Gastroesophageal sphincter (tissue), 4 donors: ENCODE results near the gene DYSF. TPM values are rescaled to one million over a fixed set of nuclear protein-coding genes. Genes with fewer than 3 reads are reported as not detected.

Experiments used
- ATAC-seq: fragments of 150-250 bp; one replicate; pipeline ENCODE4 v1.9.1; 2016; ENCODE audit warnings: mild to moderate bottlenecking, moderate library complexity
- H3K27ac ChIP-seq, 4 donors: fragments of 200-600 bp; sonication (generic) in 3 of 4; 1 replicate in 3 of 4; 2 replicates in 1 of 4; pipeline ENCODE4 v1.5.1; 2016 to 2019
- H3K27me3 ChIP-seq: fragments of 200-600 bp; sonication (generic); one replicate; pipeline ENCODE4 v1.5.1; 2019
- H3K36me3 ChIP-seq, 2 donors: fragments of 200-600 bp; sonication (generic); one replicate each; pipeline ENCODE4 v1.5.1; 2019; ENCODE audit warnings: control low read depth in 1 of 2
- H3K4me1 ChIP-seq, 3 donors: fragments of 200-600 bp; sonication (generic); 1 replicate in 2 of 3; 2 replicates in 1 of 3; pipeline ENCODE4 v1.5.1; 2016 to 2019; ENCODE audit warnings: control low read depth in 2 of 3
- H3K4me3 ChIP-seq, 2 donors: fragments of 200-600 bp; sonication (generic); one replicate each; pipeline ENCODE4 v1.5.1; 2019; ENCODE audit warnings: mild to moderate bottlenecking in 1 of 2, moderate library complexity in 1 of 2
- H3K9me3 ChIP-seq, 3 donors: fragments of 200-600 bp; sonication (generic); one replicate each; pipeline ENCODE4 v1.5.1; 2017 to 2019; ENCODE audit warnings: control low read depth in 2 of 3
- EP300 ChIP-seq: sonication (generic); formaldehyde crosslinking; IDR thresholded peaks from one replicate; pipeline ENCODE4 v1.6.1; 2017; ENCODE audit warnings: antibody characterized with exemption, mild to moderate bottlenecking
- POLR2A ChIP-seq, 2 donors: fragments of 450-650 bp; IDR thresholded peaks; one replicate each; pipeline ENCODE4 v1.6.1; 2017; ENCODE audit warnings: antibody characterized with exemption in 2 of 2, mild to moderate bottlenecking in 2 of 2, moderate library complexity in 1 of 2
- POLR2AphosphoS5 ChIP-seq: sonication (generic); formaldehyde crosslinking; IDR thresholded peaks from one replicate; pipeline ENCODE4 v1.6.1; 2017; ENCODE audit warnings: antibody characterized with exemption
- WGBS, 2 donors: methylation state at CpG; one replicate each; pipeline ENCODE4 v1.1.5; 2018; ENCODE audit warnings: low coverage in 1 of 2; 5-methylcytosine and 5-hydroxymethylcytosine counted together
- total RNA-seq, 4 donors: library from RNA; depleted of rRNA; stranded (reverse); fragments of >200 nt; gene quantifications; one replicate each; pipeline ENCODE4 v1.1.0, GENCODE V29; 2016
- TF ChIP-seq, protein P1 (sequence below), 4 experiments: fragments of 200-600 bp in 2 of 4; fragments of 450-650 bp in 2 of 4; sonication (generic) in 1 of 4; IDR thresholded peaks; one replicate each; pipeline ENCODE4 v1.5.1; 2017 to 2019; ENCODE audit warnings: antibody characterized with exemption in 4 of 4, mild to moderate bottlenecking in 2 of 4, moderate library complexity in 2 of 4

Gene DYSF
- total RNA-seq, 4 donors from 2014 or later, result 11.0 to 50.1 (median 17.4) TPM

DNA sequence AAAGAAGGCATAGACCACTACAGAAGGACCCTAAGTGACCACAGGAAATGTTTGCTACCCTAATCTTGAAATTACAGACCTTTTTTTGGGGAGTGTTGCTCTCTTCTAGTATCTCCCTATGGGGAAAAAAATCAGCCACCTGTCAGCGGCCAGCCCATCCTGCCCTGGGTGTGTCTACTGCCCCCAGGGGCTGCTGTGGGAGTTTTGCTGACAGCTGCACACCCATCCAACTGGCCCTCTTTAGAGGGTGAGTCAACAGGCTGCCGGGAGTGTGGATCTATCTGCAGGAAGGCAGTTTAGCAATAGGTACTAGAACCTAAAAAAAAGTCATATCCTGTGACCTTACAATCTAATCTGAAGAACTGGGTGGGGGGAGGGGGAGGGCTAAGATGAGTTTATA, 796 bp upstream of the DYSF start:
- WGBS, 2 donors, result 36% methylated on average over 2 of the region's 2 CpGs; no CpG with 5 or more reads in 1 of the 2 donors
- TF ChIP-seq, protein P1, sequence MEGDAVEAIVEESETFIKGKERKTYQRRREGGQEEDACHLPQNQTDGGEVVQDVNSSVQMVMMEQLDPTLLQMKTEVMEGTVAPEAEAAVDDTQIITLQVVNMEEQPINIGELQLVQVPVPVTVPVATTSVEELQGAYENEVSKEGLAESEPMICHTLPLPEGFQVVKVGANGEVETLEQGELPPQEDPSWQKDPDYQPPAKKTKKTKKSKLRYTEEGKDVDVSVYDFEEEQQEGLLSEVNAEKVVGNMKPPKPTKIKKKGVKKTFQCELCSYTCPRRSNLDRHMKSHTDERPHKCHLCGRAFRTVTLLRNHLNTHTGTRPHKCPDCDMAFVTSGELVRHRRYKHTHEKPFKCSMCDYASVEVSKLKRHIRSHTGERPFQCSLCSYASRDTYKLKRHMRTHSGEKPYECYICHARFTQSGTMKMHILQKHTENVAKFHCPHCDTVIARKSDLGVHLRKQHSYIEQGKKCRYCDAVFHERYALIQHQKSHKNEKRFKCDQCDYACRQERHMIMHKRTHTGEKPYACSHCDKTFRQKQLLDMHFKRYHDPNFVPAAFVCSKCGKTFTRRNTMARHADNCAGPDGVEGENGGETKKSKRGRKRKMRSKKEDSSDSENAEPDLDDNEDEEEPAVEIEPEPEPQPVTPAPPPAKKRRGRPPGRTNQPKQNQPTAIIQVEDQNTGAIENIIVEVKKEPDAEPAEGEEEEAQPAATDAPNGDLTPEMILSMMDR (IDR thresholded peaks at IDR 0.05), result no peak
- TF ChIP-seq POLR2A (IDR thresholded peaks at IDR 0.05), result no peak
- no peak for TF ChIP-seq EP300
- no peak for TF ChIP-seq POLR2AphosphoS5
- H3K4me1 ChIP-seq, result peaks cover 5 to 75% (median 40%) of the 10 kb centered on the region in 3 donors
- no peak overlapping the region for H3K4me3 ChIP-seq
- ATAC-seq, result no peak
- no peaks in the 10 kb centered on the region for H3K9me3 ChIP-seq
- H3K27me3 ChIP-seq, result no peaks in the 10 kb centered on the region
- H3K36me3 ChIP-seq, result no peaks in the 10 kb centered on the region
- H3K27ac ChIP-seq, result peak overlapping the region in 3 of 4 donors; percentile 85 to 87 (median 85)

DNA sequence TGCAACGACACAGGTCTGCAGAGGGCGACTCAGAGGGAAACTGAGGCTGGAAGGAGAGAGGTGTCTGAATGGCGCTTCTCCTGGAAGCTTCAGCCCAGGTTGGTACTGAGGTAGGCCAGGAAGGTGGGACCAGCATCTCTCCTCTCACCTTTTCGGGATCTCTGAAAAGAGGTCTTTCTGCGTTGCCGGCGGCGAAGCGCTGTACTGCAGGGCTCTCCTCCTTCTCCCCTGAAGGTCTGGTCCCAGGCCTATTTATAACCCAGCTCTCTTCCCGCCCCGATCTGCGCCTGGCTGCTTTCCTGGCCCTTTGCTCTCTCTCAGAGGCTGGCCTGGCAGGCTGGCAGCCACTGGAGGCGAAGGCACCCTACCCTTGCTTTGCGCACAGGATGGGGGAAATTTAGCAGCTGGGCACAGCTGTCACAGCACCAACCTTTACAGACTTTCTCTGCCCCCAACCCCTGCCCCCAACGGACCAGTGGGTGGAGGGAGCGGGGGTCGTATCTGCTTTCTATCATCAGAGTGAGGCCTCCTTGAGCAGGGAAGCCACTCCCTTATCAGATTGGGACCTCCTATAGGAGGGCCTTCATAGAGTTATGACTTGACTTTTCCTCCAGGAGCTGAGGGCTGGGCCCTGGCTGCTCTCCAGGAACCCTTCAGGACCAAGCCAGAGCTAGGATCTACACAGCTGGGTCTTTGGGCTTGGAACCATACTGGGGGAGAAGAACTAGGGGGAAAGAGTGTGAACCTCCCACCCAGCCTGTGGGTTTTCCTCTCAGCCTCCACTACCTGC, 1.1 kb downstream of the DYSF start:
- Histone ChIP-seq H3K4me1 (peaks cover 11 to 93% (median 44%) of the 10 kb centered on the region in 3 donors), H3K27me3 (no peaks in the 10 kb centered on the region), H3K27ac (peak overlapping the region; percentile 59 to 87 (median 85)), H3K4me3 (peak overlapping the region; percentile 67 to 78), H3K9me3 (no peaks in the 10 kb centered on the region), H3K36me3 (no peaks in the 10 kb centered on the region)
- ATAC-seq, result peak; percentile 56
- WGBS, 2 donors, result 8 to 18% methylated on average over 4 to 5 of the region's 17 CpGs
- TF ChIP-seq POLR2A (IDR thresholded peaks at IDR 0.05) (peak in 1 of 2 donors; percentile 26), POLR2AphosphoS5 (peak; percentile 29), EP300 (no peak)
- TF ChIP-seq, protein P1 (IDR thresholded peaks at IDR 0.05), result peak in 3 of 4 experiments; percentile 30 to 50 (median 32)

DNA sequence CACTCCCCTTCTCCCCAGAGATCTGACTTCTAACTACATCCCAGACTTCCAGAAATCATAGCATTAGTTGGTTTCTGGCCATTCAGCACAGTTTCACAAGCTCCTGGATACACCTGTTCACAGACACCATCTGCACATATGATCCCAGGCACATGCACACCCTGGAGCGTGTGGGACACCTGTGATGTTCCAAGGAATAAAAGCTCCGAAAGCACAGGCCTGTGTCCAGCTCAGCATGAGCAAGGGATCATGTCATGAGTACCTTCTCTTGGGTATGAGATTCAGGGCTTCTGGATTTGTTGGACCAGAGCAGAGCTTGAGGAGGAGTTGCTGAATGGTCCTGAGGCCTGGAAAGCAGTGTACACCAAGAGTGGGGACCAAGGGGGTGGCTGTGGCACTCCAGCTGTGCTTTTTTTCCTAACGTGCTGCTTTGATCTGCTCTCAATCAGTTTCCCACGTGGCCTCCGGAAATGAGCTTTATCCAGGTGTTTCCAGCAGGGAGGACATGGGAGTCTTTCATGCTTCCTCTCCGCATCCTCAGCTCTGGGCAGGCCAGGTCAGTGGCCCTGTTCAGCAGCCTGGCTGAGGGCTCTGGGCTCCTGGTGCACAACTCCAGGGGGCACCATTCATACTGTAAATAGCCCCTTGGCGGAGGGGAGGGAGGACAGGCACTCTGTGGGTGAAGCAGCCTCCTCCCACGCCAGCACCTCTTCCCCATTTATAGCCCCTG, 1.8 kb downstream of the DYSF start:
- Histone ChIP-seq H3K4me1 (peaks cover 11 to 100% (median 44%) of the 10 kb centered on the region in 3 donors), H3K4me3 (no peak overlapping the region), H3K9me3 (no peaks in the 10 kb centered on the region), H3K36me3 (no peaks in the 10 kb centered on the region), H3K27ac (peak overlapping the region; percentile 48 to 87 (median 85)), H3K27me3 (no peaks in the 10 kb centered on the region)
- no peak for ATAC-seq
- 60 to 79% methylated on average over 3 to 4 of the region's 8 CpGs for WGBS, 2 donors
- TF ChIP-seq POLR2AphosphoS5, result no peak
- TF ChIP-seq EP300, result no peak
- TF ChIP-seq, protein P1 (IDR thresholded peaks at IDR 0.05), result no peak
- TF ChIP-seq POLR2A (IDR thresholded peaks at IDR 0.05), result no peak

DNA sequence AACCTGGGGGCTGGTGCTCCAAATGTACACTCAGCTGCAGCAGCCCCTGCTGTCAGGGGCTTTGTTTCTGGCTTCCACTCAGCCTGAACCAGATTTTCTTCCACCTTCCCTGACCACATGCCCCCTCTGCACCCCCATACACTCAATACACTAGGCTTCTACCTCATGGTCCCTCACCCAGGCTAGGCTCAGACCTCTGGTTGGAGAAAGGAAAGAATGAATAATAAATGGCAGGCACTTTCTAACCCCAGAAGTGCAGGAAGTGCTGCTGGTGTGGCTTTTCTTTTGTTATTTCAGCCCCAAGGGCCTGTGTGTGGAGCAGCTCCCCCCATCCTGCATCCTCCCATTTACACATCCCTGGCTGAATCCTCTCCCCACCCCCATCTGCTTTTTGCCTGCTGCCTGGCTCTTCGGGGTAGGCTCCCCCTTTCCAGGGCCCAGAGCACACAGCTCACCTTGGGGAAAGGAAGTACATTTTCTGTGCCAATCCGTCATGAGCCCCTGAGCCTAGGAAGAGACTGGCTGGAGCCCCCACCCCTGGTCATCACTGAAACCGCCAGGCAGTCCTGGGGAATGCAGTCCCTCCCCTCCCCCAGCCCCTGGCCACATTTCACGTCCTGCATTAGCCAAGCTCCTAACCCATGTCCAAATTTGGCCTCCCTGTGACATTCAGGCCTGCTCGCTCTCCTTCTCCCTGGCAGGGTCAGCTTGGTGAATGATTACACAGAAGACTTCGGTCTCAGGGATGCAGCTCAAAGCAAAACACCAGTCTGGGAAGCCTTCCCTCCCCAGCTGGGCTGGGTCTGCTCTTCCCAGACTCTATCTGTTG, 2.6 kb downstream of the DYSF start:
- Histone ChIP-seq H3K36me3 (no peaks in the 10 kb centered on the region), H3K4me3 (no peak overlapping the region), H3K27ac (peak overlapping the region; percentile 48 to 87 (median 85)), H3K4me1 (peaks cover 11 to 100% (median 44%) of the 10 kb centered on the region in 3 donors), H3K9me3 (no peaks in the 10 kb centered on the region), H3K27me3 (no peaks in the 10 kb centered on the region)
- ATAC-seq, result peak; percentile 48
- TF ChIP-seq POLR2A (IDR thresholded peaks at IDR 0.05) (no peak), POLR2AphosphoS5 (peak; percentile 48)
- 0 to 17% methylated on average over 2 of the region's 6 CpGs for WGBS, 2 donors

DNA sequence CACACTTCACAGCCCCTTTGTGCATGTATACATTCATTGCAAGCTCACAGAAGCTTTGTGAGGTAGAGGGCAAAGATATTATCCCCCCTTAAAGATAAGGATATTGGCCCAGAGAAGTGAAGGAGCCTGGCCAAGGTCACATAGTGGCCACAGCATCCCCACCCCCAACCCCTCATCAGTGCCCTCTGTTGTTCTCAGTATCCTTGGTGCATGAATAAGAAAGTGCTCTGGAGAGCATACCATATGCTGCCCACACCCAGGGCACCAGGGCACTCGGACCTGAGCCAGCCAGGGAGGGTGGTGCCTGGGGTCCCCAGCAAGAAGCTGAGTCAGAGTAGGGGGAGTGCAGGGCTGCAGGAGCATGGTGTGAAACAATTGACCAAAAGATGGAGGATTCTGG, 3.3 kb downstream of the DYSF start:
- peak overlapping the region; percentile 48 to 87 (median 85) for H3K27ac ChIP-seq
- H3K27me3 ChIP-seq, result no peaks in the 10 kb centered on the region
- no peaks in the 10 kb centered on the region for H3K9me3 ChIP-seq
- WGBS, 2 donors, result 17 to 60% methylated on average over 1 of the region's 1 CpG
- ATAC-seq, result no peak
- no peak overlapping the region for H3K4me3 ChIP-seq
- no peaks in the 10 kb centered on the region for H3K36me3 ChIP-seq
- peaks cover 11 to 100% (median 44%) of the 10 kb centered on the region in 3 donors for H3K4me1 ChIP-seq
- TF ChIP-seq, protein P1 (IDR thresholded peaks at IDR 0.05), result no peak
- TF ChIP-seq POLR2A (IDR thresholded peaks at IDR 0.05), result no peak
- no peak for TF ChIP-seq POLR2AphosphoS5
